Daoy (cell line): ENCODE measurements around the gene ETV5. TPM values are rescaled to one million over a fixed set of nuclear protein-coding genes. Genes with fewer than 3 reads are reported as not detected.
"Not testable (repeated sequence)": the region's sequence is repeated elsewhere in the genome, so short reads cannot be mapped to it uniquely, and the experiment has no call there.

Experiments used
- DNase-seq: peaks from one replicate; pipeline ENCODE4 v3.0.0-alpha.2; 2015; ENCODE audit warnings: low read depth
- total RNA-seq: library from RNA; depleted of rRNA; stranded (reverse); fragments of >200 nt; shearing (Covaris generic); gene quantifications from 2 replicates; pipeline ENCODE4 v1.2.3, GENCODE V29; 2014; rRNA removed

The ETV5 gene
- total RNA-seq, 1 experiment from 2014 or later, result 53.0 TPM

DNA sequence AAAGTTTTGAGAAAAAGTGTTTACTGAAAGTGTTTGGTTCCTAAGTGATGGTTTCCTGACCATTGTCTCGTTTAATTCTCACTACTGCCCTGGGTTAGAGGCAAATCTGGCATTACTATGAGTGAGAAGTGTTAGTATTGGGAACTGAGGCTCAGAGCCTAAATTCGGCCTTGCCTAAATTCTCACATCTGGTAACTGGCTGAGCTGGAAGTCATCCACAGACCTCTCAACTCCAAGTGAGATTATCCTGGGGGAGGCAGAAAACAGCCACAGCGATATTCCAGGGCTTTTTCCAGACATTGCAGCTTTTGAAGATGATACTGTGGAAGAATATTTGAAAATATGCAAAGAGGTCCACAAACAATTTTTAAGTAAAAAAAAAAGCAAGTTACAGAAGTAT is 86.0 kb downstream of the ETV5 start:
- no peak for DNase-seq

DNA sequence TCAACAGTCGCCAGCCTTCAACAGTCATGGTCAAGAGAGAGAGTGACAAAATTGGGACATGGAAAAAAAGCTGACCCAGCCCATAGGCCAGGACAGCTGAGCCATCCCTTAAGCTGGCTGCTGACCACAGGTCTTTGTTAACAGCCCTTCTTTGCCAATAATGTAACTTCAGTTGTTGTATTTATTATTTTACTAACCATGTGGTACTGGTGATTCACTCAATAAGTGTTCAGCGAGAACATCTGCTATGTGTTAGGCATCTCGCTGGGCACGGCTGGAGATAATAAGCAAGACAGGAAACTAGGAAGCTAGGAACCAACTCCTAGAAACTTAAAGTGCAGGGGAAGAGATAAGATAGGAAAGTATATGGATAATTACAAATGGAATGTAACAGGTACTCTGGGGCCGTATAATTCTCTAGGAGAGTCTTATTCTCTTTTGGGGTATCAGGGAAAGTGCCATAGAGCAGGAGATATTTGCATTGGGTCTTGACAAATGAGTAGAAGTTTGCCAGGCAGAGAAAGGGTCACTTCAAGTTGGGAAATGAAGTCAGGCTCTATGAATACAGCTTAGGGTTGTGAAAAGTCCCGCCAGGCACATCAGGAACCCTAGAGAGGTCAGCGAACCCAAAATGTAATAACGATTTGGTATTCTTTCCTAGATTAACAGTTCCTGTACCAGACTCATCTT is 87.1 kb downstream of the ETV5 start:
- DNase-seq, result peak; percentile 92

DNA sequence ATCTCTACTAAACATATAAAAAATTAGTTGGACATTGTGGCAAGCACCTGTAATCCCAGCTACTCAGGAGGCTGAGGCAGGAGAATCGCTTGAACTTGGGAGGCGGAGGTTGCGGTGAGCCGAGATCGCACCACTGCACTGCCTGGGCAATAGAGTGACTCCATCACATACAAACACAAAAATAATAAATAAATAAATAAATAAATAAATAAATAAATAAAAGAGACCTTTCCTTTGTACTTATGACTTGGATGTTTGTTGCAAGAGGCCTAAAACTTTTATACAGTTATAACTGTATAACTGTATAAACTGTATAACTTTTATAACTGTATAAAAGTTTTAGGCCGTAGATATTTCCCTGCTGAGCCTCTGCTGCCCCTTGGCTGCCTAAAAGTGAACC is 87.6 kb downstream of the ETV5 start:
- DNase-seq, result not testable (repeated sequence)

DNA sequence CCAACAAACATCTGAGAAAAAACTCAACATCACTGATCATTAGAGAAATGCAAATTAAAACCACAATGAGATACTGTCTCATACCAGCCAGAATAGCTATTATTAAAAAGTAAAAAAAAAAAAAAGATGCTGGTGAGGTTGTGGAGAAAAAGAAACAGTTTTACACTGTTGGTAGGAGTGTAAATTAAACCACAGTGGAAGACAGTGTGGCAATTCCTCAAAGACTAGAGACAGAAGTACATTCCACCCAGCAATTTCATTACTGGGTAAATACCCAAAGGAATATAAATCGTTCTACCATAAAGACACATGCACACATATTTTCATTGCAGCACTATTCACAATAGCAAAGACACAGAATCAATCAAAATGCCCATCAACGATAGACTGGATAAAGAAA is 89.6 kb downstream of the ETV5 start:
- not testable (repeated sequence) for DNase-seq

DNA sequence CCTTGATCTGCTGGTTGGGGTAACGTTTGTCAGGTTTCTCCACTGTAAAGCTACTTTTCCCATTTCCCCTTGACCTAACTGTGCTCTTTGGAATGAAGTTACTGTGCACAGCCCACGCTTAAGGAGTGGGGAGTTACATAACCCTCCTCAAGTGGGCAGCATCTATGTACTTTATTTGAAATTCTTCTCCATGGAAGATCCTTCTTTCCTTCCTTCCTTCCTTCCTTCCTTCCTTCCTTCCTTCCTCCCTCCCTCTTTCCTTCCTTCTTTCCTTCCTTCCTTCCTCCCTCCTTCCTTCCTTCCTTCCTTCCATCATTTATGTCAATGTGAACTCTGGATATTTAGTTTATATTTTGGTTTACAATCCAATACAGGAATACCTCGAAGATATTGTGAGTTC is 94.0 kb downstream of the ETV5 start:
- DNase-seq, result no peak

DNA sequence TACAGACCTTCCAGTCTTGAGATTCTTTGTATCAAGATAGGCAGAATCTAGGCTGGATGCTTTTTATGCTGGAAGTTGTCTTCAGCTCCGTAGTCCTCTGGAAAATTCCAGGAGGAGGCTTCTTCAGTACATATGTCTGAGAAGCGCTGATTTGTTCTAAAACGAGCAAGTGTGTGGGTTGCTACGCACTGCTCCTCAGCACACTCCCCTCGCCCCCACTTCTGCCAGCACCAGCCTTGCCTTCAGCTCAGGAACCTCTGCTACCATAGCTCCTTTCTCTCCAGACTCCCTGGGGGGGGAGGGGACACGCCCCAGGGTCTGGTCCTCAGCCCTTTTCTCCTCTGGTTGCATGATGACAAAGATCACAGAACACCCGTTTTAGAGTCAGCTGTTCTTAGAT is 95.6 kb downstream of the ETV5 start:
- DNase-seq, result no peak

DNA sequence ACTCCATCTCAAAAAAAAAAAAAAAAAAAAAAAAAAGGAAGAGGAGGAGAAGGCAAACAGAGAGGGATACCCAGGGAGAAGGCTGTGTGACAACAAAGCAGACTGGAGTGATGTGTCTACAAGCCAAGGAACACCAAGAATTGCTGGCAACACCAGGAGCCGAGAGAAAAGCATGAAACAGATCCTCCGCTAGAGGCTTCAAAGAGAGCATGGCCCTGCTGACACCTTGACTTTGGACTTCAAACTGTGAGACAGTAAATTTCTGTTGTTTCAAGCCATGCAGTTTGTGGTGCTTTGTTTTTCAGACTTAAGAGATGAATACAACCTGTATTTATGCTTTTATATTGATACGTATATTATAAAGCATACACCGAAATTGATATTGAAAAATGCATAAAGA is 96.8 kb downstream of the ETV5 start:
- DNase-seq, result no peak

DNA sequence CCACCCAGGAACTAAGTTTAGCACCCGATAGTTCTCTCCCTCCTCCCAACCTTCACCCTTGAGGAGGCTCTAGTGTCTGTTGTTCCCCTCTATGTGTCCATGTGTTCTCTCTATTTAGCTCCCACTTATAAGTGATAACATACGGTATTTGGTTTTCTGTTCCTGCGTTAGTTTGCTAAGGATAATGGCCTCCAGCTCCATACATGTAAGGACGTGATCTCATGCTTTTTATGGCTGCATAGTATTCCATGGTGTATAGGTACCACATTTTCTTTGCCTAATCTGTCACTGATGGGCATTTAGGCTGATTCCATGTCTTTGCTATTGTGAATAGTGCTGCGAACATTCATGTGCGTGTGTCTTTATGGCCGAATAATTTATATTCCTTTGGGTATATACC is 104.2 kb downstream of the ETV5 start:
- DNase-seq, result no peak

DNA sequence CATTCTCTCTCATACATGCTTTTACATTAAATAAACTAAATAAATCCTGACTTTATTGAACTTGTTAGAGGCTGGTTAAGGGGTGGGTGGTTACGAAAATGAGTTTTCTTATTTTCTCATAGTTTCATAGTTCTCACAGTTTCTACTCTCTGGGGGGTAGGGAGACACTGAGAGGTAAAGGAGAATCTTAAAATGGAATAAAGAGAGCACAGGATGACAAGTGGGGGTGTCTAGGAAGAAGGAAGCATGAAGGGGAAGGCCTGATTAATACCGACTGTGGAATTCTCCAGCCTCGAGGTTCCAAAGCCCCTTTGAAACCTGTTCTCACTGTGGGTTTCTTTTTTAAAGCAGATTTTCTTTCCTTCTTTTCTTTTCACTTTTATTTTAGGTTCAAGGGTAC is 104.7 kb downstream of the ETV5 start:
- DNase-seq, result no peak

DNA sequence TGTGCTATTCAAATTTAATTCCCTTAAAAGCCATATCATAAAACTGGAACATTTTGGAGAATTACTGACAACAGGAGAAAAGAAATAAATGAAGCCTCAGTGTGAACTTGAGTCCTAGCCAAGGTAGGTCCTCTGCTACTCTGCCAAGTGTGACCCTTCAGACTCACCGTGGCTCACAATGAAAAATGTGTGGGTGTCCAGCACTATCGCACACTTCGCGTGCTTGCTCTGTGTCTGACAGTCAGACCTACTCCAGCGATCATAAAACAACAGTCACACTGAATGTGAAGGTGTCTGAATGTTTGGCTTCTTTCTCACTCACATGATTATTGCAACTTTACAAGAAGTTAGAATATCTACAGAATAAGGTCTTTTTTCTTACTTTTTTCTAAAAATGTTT is 105.3 kb downstream of the ETV5 start:
- no peak for DNase-seq

DNA sequence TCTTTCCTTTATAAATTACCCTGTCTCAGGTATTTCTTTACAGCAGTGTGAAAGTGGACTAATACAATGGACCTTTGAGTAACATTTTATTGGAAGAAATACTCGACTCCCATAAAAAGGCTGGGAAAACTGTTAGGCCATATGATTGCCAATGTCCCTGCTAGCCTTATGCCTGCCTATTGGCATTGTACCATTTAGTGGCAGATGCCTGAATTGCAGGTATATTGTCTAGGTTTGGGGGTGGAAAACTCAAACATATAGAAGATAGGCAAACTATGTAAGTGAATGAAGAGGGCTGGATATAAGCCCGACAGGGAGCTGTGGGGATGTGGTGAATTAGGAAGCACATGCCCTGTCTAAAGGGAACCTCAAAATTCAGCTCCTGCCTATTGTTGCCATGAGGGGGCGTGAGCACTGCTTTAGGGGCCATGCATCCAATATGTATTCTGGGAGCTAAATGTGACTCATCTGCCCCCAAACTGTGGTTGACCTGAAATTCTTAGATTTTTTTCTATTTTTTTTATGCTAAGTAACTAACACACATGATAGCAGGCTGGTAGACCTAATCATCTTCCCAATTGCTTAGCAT is 105.9 kb downstream of the ETV5 start:
- DNase-seq, result peak; percentile 56

DNA sequence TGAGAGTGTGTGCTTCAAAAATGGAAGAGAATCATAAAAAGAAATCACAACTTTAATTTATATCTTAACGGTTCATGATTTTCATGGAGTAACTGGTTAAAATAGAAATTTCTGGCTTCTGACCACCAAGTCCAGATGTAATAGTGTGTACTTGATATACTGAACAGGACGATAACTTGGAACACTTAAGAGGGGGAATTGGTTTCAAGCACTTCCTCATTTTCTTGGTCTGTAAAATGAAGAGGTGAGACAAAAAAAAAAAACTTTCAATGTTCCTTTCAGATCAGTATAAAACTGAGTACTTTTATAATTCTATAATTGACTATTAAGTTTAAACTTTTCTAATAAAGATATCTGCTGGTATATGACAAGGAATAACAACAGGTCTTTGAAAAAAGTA is 107.0 kb downstream of the ETV5 start:
- DNase-seq, result no peak

DNA sequence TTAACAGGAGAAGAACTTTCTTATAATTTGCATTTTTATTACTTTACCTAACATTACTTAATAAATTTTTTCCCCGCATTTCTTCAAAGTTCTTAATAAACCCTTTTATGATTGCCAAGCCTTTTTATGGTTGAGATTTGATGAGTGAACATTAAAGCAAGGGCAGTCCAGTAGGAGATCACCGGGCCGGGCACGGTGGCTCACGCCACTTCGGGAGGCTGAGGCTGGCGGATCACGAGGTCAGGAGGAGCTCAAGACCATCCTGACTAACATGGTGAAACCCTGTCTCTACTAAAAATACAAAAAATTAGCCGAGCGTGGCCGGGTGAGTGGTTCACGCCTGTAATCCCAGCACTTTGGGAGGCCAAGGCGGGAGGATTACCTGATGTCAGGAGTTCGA is 109.7 kb downstream of the ETV5 start:
- DNase-seq, result no peak

DNA sequence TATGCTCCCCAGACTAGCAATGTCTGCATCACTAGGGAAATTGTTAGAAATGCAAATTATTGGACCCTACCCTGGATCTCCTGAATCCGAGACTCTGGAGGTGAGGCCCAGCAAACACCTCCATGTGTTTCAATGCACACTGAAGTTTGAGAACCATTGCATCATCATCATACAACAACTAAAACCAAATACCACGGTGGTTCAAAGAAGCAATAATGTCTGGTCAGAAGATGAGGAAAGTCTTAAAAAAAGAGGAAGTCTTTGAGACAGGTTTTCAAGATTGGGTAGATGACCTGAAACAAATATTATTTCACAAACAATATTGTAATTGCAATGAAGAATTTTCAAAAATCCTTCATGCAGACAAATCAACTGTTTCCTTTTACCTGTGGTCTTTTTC is 110.8 kb downstream of the ETV5 start:
- DNase-seq, result no peak

DNA sequence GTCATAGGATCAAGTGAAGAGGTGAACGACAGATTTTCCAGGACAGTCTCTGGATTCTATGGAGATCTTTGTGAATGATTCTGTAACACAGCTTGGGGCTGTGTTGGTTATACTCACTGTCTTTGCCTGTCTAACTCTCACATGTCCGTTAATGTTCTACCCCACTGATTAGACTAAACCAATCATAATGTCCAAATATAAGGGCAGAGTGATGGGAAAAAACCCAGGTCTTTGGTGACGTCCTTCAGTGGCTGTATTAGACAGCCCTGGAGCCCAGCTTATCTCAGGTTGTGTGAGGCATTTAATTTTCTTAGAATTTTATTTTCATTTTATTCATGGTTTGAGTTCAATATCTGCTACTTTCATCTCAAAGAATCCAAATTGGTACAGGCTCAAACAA is 111.8 kb downstream of the ETV5 start:
- DNase-seq, result no peak

Other genes with a start within 250 kb of the ETV5 start
- gene TRA2B, start 171.1 kb downstream of the ETV5 start, total RNA-seq, result 296 and 408 TPM in 2 replicates